Endothelial cell of umbilical vein (primary cell): ENCODE data around the gene SLC25A30.
"Not testable (repeated sequence)": the region's sequence is repeated elsewhere in the genome, so short reads cannot be mapped to it uniquely, and the experiment has no call there.

Experiments
- CTCF ChIP-seq, 2 donors: IDR thresholded peaks; 1 replicate in 1 of 2; 2 replicates in 1 of 2; pipeline ENCODE4 v1.5.1; 2011; ENCODE audit warnings: low read length in 2 of 2, mild to moderate bottlenecking in 2 of 2, moderate library complexity in 2 of 2, control low read depth in 1 of 2, inconsistent platforms in 1 of 2, low read depth in 1 of 2; ENCODE audit not compliant: insufficient read depth in 1 of 2; ENCODE audit errors: extremely low read depth in 1 of 2
- EZH2 ChIP-seq: IDR thresholded peaks from 2 replicates; pipeline ENCODE4 v1.6.1; 2012; ENCODE audit warnings: borderline replicate concordance, low read depth, mild to moderate bottlenecking, moderate library complexity, low read length, inconsistent platforms; ENCODE audit not compliant: severe bottlenecking
- FOS ChIP-seq: IDR thresholded peaks from 2 replicates; pipeline ENCODE4 v1.6.1; 2011; ENCODE audit warnings: mild to moderate bottlenecking, low read length, moderate library complexity, borderline replicate concordance; ENCODE audit not compliant: insufficient read depth
- GATA2 ChIP-seq: IDR thresholded peaks from 2 replicates; pipeline ENCODE4 v1.7.0; 2011; ENCODE audit warnings: low read depth, mild to moderate bottlenecking, moderate library complexity, mixed read lengths, low read length; ENCODE audit not compliant: insufficient read length, insufficient read depth
- JUN ChIP-seq: IDR thresholded peaks from 2 replicates; pipeline ENCODE4 v1.6.1; 2011; ENCODE audit warnings: borderline replicate concordance, low read depth; ENCODE audit not compliant: insufficient read length, insufficient read depth
- MAX ChIP-seq: IDR thresholded peaks from 2 replicates; pipeline ENCODE4 v1.6.1; 2011; ENCODE audit not compliant: insufficient read depth, insufficient read length
- POLR2A ChIP-seq: IDR thresholded peaks from 2 replicates; pipeline ENCODE4 v1.6.1; 2012; ENCODE audit warnings: low read depth, mild to moderate bottlenecking, control low read depth, low read length
- POLR2AphosphoS5 ChIP-seq: IDR thresholded peaks from 2 replicates; pipeline ENCODE4 v1.6.1; 2012; ENCODE audit warnings: low read depth, mild to moderate bottlenecking, control low read depth, low read length, moderate library complexity; ENCODE audit not compliant: insufficient read depth

- TF ChIP-seq CTCF (IDR thresholded peaks at IDR 0.05; ENCODE audit: extremely low read depth in 1 of 2, insufficient read depth in 1 of 2, low read depth in 1 of 2, low read length in 2 of 2); POLR2A; EZH2; POLR2AphosphoS5; GATA2; FOS; JUN; MAX: not testable (repeated sequence)
These were observed 8.1 kb upstream of the SLC25A30 start for GRCh38 chr13:45426056-45426841.
